Activated CD8-positive, alpha-beta memory T cell treated with anti-CD3 and anti-CD28 coated beads, Interleukin-2, amount 50 U/mL, for 24 hours (primary cell): ENCODE data around the gene UPF2.

Experiments used
- DNase-seq: peaks from one replicate; pipeline ENCODE4 v3.0.0-alpha.2; 2020; ENCODE audit errors: extremely low read depth

Gene UPF2

GRCh38 chr10:11959966-11960365 lies 82.6 kb downstream of the UPF2 start:
- DNase-seq = no peak

- DNase-seq = no peak
Measured at GRCh38 chr10:11958956-11959355, 83.7 kb downstream of the UPF2 start.

GRCh38 chr10:11951695-11952094 lies 90.9 kb downstream of the UPF2 start:
- no peak for DNase-seq

- no peak for DNase-seq
Measured at GRCh38 chr10:11950325-11951018, 92.1 kb downstream of the UPF2 start.

- no peak for DNase-seq
Measured at GRCh38 chr10:11949152-11949551, 93.5 kb downstream of the UPF2 start.

- DNase-seq = no peak
Measured at GRCh38 chr10:11946652-11947051, 96.0 kb downstream of the UPF2 start.

DNA sequence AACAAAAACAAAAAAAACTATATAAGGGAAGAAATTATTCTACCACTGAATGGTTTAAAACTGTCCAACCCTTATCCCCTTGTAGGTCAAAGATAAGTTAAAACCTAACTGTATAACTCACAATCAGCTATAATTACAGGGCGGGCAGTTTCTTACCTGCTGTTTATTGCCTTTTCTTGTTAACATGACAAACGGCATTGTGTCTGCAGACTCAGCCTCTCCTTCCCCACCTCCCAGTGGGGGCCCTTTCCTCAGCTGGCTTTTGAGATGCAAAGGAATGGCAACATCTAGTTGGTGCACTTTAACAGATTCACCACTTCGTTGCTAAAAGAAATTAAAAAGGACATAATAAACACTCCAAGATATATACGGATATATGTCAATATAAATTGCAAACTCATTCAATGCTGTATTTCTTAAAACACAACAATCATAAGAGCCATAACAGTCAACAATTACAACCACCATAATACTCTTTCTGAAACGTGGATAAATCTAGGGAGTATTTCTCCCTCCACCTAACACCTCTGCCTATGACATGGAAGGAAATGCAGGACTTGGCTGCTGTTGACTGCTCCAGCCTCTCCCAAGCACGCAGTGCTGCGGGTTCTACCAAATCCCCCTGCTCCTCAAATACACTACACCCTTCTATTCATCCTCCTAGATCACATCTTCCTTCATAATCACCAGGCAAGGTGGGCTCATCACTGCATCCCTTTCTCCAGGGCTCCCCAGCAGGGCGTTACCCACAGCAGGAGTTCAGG lies 106.0 kb downstream of the UPF2 start:
- DNase-seq = no peak

DNA sequence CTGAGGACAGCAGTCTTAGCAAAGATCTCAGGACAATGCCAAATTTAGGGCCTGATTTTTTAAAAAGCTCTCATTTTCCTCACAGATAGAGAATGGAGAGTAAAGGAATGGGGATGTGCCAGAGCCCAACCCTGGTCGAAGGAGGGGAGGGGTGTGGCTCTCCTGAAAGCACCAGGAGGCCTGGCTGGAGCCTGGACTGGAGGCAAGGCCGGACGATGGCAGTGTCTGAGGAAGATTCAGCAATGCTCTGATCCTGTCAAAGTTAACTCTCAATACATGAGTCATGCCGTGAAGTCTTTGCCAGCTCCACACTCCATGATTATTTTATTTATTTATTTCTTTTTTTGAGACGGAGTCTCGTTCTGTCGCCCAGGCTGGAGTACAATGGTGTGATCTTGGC lies 108.3 kb downstream of the UPF2 start:
- no peak for DNase-seq

GRCh38 chr10:11933577-11934223 lies 108.9 kb downstream of the UPF2 start:
- no peak for DNase-seq

DNA sequence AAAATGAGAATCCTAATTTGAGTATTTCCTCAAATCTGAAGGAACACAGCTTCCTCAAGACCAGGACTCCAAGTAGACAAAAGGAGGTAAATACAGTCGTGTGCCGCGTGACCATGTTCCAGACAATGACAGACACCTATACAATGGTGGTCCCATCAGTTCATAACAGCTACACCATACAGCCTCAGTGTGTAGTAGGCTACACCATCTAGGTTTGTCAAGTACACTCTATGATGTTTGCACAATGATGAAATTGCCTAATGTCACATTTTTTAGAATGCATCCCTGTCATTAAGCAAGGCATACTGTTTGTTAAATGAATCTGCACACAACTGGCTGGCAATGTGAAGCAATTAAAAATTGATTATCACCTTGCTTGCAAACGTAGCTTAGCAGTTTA lies 111.6 kb downstream of the UPF2 start:
- DNase-seq = no peak

GRCh38 chr10:11930312-11930978 lies 112.2 kb downstream of the UPF2 start:
- no peak for DNase-seq

DNA sequence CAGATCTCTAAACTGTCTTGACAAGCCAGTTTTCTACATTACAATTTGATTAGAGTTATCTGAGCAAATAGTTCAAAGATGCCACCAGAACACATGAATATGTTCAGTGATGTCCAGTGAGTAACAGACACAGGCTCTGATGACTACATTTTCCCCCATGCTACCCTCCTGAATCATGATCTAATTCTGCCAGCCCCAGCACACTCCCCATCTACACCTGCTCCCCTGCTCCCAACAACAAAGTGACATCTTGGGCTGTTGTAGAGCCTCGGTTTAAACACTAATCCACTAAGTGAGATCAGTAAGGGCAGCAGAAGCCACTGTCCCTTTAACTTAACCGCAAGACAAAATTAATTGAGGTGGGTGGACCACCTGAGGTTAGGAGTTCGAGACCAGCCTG lies 114.9 kb downstream of the UPF2 start:
- DNase-seq = no peak

DNA sequence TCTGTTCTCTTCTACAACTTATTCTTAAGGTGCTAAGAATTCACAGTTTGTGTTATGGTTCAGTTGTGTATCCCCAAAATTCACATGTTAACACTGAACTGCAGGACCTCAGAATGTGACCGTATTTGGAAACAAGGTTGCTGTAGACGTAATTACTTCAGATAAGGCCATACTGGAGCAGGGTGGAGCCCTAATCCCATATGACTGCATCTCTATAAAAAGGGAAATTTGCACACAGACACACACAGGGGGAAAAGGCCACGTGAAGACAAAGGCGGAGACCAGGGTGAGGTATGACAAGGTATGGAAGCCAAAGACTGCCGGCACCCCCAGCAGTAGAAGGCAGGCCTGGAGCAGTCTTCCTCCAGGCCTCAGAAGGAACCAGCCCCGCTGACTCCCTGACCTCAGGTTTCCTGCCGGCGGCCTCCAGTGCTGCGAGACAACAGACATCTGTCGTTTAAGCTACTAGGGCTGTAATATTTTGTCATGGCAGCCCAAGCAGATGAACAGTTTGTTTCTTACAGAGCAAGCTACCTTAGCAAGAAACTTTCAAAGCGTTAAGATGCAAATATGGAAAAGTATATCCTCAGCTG lies 120.7 kb downstream of the UPF2 start:
- no peak for DNase-seq

DNA sequence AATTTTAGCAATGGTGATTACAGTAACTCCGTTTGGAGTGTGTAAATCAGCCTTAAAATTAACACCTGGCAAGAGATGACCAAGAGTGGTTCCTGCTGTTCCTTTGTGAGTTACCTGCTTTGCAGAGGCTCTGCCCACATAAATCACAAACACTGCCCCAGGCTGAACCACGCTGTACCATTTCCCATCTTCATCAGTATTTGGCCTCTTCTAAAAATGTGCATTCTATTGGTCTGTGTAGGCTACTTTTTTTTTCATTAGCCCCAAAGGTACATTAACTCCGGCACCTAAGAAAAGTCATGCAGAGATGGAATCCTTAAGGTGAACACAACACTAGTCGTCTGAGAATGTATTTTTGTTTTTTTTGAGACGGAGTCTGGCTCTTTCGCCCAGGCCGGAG lies 123.3 kb downstream of the UPF2 start:
- DNase-seq = no peak

DNA sequence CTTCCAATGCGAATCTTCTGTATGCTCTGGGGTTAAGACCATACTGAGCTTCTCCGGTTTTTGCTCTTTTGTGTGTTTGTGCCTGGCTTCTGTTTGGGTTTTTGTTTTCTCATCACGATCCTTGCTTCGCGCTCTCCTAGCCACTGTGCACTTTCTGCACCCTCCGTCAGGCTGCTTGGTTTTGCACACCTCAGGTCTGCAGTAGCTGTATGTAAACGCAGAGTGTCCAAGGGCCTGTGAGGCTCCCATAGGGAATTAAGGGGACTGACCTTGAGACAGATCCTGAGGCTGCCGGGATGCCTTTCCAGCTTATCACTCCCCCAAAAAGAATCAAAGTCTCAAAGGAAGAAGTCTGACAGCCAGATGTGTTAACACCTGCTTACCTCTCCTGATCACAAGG lies 124.2 kb downstream of the UPF2 start:
- DNase-seq = no peak

DNA sequence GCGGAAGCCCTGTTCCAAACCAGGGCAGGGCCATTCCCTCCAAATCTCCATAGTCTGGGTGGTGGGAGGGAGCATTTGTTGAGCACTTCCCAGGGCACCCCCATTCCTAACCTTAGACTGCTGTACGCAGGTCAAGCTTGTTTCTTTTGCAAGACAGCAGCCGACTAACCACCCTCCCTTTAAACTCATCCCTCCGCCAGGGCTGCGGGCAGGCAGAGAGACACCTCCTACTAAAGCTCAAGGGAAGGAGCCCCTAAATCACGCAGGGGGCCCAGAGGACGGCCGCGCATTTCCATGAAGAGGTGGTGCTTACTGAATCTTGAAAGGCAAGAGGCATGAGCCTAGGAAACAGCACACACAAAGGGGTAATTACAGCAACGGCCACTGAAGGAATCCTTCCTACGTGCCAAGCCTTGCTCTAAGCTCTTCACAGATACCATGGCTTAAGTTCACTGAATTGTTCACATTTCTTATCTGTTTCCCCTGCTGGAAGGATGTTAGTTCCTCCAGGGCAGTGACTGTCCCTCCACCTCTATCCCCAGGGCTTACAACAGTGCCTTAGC lies 129.4 kb downstream of the UPF2 start:
- DNase-seq = no peak

- DNase-seq = no peak
Measured at GRCh38 chr10:11910102-11910501, 132.5 kb downstream of the UPF2 start.

- DNase-seq = no peak
Measured at GRCh38 chr10:11909618-11910017, 133.0 kb downstream of the UPF2 start.

GRCh38 chr10:11908991-11909390 lies 133.6 kb downstream of the UPF2 start:
- no peak for DNase-seq

GRCh38 chr10:11908536-11908935 lies 134.1 kb downstream of the UPF2 start:
- no peak for DNase-seq

GRCh38 chr10:11907914-11908313 lies 134.7 kb downstream of the UPF2 start:
- no peak for DNase-seq

DNA sequence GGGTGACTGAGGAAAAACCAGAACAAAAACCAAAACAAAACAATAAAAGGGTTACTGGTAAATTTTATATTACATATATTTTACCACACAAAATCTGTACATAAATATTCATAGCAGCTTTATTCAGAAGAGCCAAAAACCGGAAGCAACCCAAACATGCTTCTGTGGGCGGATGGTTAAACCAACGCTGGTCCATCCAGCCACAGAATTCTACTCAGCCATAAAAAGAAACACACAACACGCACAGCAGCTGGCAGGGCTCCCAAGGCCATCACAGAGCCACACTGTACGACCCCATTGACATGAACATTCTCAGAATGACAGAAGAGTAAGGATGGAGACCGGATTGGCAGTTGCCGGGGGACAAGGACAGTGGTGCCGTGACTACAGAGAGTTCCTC lies 135.9 kb downstream of the UPF2 start:
- no peak for DNase-seq
